GM18526 (cell line): ENCODE results near the gene TSEN2.

ENCODE experiments used
- POLR2A ChIP-seq: IDR thresholded peaks from 3 replicates; pipeline ENCODE4 v1.6.1; 2011; ENCODE audit not compliant: insufficient read length; ENCODE audit errors: extremely low read depth

Gene TSEN2

DNA sequence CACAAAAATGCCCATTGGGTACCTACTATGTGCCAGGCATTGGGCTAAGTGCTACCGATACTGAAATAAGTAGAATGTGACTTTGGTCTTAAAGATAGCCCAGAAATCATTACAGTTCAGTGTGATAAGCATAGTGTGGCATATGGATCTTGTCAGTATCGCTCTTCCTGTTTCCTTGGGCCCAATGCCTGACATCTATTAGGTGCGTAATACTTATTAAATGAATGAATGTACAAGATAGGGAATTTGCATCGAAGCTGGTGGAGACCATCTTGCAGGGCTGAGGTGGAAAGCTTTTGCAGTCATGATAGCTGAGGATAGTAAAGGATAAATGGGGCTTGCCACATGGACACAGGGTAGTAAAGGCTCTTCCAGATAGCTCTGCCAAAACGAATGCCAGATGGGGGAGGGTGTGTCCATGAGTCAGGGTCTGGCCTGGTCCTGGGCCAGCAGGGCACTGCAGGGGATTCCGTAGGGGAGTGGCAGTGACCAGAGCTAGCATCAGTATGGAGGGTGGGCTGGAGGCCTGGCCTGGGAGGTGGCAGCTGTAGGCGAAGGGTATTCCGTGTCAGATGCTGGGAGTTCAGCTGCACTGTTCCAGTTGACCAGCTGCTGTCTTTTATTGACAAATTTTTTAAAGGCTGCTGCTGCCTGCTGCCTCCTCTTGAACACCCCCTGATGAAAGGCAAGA, 23.5 kb downstream of the TSEN2 start:
- TF ChIP-seq POLR2A: no peak

DNA sequence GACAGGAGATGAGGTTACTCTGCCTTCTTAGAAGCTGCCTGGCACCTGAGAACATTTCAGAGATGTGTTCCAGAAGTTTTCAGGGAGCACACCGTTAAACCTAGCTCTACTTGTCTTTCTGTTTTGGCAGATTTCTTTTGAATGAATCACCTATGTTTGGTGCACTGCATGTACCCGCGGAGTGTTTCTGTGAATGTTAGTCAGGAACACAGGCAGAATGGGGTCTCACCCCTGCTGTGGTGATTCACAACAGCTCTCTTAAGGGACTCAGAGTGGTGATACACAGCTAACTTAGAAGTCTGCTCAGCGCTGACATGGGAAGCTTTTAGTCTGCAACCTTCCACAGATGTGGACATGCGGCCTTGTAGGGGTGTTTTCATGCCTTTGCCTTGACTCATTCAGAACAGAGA, 24.0 kb downstream of the TSEN2 start:
- TF ChIP-seq POLR2A: no peak

DNA sequence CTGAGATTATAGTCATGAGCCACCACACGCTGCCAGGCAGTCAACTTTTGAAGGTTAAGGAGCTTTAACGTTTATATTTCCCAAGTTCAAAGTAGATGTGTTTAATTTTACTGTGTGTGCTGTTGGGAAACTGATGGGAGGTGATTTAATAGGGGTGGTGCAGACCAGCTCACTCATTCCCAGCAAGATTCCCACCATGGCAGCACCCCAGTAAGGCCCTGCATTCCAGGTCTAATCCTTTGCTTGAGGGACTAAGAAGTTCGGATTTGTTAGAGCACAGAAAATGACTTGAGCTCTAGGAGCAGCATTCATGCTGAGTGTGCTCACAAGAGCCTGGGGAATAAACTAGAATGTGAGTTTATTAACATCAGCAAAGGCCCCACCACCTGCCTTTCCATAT, 25.2 kb downstream of the TSEN2 start:
- no peak for TF ChIP-seq POLR2A

DNA sequence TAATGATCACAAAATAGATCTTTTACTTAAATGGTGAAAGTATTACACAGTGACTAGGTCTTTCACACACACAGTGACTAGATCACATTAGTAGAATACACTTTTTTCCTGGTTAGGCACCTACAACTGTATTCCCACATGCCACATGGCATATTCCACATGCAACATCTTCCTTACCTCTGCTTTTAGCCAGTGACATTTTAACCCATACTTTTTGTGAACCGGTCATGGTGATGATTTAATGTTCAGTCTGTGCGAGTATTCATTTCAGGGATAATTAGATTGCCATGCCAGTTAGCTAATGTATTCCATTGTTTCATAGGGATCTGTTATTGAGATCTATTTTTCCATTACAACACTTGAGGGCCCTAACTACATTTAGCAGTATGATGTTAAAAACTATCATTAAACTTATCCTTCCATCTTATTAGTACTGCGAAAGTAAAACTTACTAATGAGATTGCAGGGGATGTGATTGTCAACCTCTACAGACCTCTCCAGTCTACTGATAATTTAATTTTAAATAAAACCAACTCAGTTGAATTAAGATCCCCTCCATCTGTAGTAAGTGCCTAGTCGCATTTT, 28.3 kb downstream of the TSEN2 start:
- TF ChIP-seq POLR2A: no peak

DNA sequence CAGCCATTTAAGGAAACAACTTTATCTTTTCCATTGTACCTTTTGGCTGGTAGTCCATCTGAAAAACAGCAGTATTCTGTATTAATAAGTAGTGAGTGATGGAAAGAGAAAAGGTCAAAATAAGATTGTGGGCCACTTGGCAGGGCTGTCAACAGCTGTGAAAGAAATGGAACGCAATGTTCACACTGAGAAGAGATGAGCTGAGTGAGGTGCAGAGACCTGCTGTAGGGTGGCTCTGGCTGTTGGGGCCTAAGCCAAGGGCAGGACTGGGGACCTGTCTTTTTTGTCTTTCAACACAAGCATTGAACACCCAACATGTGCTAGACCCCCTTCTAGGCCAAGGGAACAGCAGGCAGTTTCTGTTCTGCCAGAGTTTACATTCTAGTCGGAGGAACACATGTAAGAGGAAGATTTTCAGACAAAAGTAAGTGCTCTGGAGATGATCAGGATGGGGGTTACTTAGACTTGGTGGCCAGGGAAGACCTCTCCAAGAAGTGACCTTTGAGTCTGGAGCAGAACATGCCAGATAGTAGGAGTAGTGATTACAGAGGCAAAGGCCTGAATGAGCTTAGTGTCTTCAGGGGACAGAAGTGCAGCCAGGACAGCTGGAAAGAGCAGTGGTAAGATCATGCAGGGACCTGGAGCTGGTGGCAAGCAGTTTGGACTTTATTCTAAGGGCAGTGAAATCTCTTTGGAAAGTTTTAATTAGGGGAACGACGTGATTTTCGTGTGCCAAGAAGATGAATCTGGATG, 29.6 kb downstream of the TSEN2 start:
- no peak for TF ChIP-seq POLR2A

DNA sequence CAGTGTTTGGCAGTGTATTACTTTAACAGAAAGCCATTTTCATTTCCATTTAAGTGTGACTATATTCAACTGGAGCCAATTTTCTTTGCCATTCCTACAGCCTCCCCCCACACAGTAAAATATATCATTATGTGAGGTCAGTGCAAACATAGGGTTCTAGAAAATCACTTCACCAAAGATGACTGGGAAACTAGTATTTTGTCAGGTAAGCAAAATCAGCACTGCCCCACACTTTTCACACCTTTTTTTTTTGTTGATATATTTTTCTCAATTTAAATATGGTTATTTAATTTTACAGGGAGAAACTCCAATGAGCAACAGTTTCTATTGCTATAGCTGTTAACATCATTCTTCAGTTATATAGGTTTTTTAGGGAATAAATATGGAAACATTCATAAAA, 31.4 kb downstream of the TSEN2 start:
- TF ChIP-seq POLR2A: no peak

DNA sequence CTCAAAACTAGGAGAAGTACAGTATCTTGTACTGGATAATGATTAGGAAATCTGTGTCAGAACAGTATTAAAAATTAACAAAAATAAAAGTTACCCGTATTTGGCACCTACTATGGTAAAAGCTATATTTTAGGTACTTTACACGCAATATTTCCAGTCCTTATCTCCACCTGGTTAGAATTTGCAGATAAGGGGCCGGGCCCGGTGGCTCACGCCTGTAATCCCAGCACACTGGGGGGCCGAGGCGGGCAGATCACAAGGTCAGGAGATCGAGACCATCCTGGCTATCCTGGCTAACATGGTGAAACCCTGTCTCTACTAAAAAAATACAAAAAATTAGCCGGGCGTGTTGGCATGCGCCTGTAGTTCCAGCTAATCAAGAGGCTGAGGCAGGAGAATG, 32.6 kb downstream of the TSEN2 start:
- TF ChIP-seq POLR2A: no peak

DNA sequence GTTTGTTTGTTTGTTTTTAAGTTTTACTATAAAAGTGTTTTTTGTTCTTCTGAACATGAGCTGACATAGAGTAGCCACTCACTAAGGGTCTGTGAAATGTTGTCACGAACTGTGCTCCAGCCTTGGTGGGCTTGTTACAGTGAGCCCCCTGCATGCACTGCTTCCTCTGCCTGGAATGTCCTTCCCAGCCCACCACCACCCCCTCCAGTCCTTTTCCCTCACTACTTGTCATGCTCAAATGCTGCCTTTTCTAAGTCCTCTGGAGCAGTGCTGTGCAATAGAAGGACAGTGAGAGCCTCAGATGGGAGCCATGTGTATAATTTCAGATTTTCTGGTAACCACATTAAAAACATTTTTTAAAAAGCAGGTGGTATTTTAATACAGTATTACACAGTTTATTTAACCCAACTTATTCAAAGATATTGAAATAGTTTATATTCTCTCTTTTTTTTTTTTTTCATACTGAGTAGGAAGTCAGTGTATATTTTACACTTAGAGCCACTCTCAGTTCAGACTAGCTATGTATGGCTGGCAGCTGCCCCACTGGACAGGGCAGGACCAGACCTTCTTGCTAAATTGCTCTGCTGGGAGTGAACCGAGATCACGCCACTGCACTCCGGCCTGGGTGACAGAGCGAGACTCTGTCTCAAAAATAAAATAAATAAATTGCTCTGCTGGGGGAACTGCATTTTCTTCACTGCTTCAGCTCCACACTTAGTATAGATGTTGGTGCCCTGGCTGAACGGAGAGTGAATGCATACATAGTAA, 34.2 kb downstream of the TSEN2 start:
- TF ChIP-seq POLR2A: no peak

DNA sequence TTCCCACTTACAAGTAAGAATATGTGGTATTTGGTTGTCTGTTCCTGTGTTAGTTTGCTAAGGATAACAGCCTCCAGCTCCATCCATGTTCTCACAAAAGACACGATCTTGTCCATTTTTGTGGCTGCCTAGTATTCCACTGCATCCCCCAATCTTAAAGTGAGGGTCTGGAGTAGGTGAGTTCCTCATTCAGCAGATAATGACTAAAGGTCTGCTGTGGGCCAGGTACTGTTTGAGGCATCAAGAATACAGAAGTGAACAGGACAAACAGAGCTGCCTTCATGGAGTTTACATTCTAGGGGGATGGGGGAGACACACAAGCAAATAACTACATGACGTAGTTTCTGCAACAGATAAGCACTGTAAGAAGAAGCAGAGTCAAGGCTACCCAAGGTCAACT, 36.7 kb downstream of the TSEN2 start:
- no peak for TF ChIP-seq POLR2A

DNA sequence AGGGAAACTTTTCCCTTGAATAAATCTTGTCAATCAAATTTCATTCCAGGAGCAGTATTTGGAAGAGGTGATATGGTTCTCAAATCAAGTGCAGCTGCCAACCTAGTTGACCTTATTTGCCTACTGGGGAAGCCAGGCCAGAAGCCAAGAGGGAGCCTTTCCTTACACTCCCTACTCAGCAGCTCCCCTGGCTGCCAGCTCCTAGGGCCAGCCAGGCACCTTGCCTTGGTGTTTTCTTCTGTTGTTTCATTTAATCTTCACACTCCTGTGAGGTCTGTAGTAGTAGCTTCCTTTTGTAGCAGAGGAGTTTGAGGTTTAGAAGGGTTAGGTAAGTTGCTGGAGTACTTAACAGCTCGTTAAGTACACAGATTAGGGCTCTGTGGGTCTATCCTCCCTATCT, 38.4 kb downstream of the TSEN2 start:
- TF ChIP-seq POLR2A: no peak

DNA sequence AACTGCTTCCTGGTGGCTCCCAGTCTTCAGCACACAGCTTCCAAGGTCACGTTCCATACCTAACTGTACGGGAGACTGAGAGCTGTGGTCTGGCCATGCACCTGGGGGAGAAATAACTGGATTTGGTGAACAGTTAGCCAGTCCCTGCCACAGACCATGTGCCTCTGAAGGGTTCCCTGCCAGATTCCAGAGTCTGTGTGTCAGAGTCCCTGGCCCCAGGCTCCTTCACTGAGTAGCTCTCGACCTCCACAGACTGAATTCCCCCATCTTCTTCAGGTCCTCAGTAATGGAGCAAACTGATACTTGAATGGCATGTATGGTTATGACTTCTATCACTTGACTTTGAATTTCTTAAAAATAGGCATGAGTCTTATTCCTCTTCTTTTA, 43.5 kb downstream of the TSEN2 start:
- TF ChIP-seq POLR2A: no peak

DNA sequence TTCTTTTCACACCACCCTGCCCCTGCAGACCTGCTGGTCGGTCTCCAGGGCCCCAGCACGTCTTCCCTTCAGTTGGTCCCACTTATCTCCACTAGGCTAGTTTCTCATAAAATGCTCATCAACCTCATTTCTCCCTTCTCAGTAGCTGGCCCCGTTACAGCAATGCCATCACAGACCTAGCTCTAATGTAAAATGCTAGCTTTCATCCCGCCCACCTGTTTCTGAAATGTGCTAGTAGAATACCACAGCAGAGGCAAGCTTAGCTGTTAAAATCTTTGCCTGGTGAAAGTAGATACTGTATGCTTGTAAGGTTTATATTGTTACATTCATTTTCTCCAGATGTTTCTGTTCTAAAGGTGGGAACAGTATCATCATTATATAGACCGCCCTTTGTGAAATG, 47.9 kb downstream of the TSEN2 start:
- no peak for TF ChIP-seq POLR2A

DNA sequence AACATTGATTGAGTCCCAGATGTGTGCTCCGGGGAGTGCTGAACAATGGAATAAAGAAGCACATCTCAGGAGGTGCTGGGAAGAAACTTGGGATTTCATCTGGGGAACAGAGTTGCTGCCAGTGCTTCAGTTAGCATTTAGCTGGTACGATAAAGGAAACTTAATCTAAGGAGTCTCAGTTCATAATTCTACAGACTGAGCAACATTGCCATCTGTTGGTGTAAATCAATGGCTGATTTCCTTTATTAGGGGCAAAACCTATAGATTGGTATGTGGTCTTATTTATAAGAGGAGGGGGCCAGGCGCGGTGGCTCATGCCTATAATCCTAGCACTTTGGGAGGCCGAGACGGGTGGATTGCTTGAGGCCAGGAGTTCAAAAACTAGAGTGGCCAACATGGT, 52.1 kb downstream of the TSEN2 start:
- no peak for TF ChIP-seq POLR2A

DNA sequence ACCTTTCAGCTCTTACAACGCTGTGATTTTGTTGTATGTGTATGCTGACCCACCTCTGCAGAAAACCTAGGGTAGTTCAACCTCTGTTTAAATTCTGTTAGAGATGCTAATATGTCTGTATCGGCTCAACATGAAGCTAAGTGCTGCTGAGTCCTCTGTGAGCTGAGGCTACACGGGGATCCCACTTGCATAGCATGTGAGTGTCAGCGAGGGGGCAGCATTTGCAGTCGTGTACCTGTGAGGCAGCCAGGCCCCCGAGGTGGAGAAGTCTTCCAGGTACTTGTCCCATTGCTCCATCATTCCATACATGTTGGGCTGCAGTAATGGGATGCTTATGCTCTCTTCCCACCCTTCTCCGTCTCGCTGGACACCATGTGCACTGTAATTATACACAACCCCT, 57.3 kb downstream of the TSEN2 start:
- no peak for TF ChIP-seq POLR2A

DNA sequence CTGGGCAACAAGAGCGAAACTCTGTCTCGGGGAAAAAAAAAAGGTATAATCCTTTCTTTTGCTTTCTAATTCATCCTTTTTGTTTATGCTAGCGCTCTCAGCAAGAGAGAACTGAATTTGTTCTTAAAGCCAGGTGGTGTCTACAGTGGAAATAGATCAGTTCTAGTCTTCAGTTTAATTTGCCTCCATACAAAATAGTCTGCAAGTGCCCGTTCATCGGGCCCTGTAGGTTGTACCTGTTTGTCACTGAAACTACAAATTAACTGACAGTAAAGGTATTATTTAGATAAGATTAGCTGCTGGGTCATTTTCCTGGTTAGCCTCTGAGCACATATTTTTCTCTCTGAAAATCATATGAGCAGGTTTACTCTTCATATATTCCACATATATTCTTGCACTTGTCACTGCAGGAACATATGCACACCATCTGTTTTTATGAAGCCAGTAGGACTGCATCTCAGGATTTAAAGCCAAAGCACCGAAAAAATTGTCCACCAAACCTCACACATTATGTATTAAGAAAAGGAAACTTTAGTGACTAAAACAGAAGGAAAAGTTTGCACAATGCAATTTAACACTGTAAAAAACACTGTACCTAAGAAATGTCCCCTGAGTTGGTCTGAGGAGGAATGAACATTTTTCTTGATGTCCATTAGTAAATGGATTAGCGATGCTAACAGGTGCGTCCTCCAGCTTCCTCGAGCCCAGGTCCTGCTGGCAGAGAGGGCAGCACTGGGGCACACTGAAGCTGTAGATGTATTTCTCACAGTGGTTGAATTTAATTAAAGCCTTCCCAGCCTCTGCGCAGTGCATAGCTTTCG, 60.6 kb downstream of the TSEN2 start:
- no peak for TF ChIP-seq POLR2A

DNA sequence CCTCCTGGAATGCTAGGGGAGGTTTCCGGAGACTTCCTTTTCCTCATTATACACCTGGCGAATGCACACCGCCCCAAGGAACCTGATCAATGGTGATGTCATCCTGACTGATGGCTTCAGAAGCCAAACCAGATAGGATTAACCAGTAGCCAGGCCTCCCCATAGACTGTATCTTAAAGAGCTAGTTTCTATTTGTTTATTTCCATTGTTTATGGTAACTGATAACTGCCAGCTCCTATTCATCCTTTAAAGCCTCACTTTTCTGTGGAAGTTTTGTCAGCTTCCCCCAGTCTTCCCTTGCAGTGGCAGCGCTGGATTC, 61.2 kb downstream of the TSEN2 start, which contains the start of gene MKRN2OS:
TSS of gene MKRN2OS (minus strand) at position 27 of the 319 bp plus-strand sequence. CDS start 35 bp downstream, outside the sequence.
- TF ChIP-seq POLR2A: no peak
